ENCODE measurements around the gene C12orf42.

GRCh38 chr12:103442182-103442555, 53.6 kb downstream of the C12orf42 start:
- TF ChIP-seq, protein P1, sequence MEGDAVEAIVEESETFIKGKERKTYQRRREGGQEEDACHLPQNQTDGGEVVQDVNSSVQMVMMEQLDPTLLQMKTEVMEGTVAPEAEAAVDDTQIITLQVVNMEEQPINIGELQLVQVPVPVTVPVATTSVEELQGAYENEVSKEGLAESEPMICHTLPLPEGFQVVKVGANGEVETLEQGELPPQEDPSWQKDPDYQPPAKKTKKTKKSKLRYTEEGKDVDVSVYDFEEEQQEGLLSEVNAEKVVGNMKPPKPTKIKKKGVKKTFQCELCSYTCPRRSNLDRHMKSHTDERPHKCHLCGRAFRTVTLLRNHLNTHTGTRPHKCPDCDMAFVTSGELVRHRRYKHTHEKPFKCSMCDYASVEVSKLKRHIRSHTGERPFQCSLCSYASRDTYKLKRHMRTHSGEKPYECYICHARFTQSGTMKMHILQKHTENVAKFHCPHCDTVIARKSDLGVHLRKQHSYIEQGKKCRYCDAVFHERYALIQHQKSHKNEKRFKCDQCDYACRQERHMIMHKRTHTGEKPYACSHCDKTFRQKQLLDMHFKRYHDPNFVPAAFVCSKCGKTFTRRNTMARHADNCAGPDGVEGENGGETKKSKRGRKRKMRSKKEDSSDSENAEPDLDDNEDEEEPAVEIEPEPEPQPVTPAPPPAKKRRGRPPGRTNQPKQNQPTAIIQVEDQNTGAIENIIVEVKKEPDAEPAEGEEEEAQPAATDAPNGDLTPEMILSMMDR (conservative IDR thresholded peaks at IDR 0.05; ENCODE audit: low read length): no peak
- TF ChIP-seq EZH2phosphoT487 (IDR thresholded peaks at IDR 0.05; ENCODE audit: borderline replicate concordance): no peak

All from Loucy (cell line).